Esophagus muscularis mucosa (tissue), 4 donors: Measurements from ENCODE around the gene MYCBPAP. TPM values are rescaled to one million over a fixed set of nuclear protein-coding genes. Genes with fewer than 3 reads are reported as not detected.
A peak's percentile ranks its signal among the peaks of the same experiment; 100 is the strongest.

Experiments used
- DNase-seq: peaks from one replicate; pipeline ENCODE4 v3.0.0-alpha.2; 2017; ENCODE audit errors: extremely low spot score
- H3K27ac ChIP-seq, 4 donors: fragments of 200-600 bp; sonication (generic); replicated peaks in 1 of 4; 1 replicate in 3 of 4; 2 replicates in 1 of 4; pipeline ENCODE4 v1.5.1; 2016 to 2019; ENCODE audit warnings: mild to moderate bottlenecking in 1 of 4
- H3K27me3 ChIP-seq, 4 donors: fragments of 200-600 bp; sonication (generic); one replicate each; pipeline versions ENCODE4 v1.5.1 to v1.6.0; 2016 to 2019
- H3K36me3 ChIP-seq, 4 donors: fragments of 200-600 bp; sonication (generic); one replicate each; pipeline ENCODE4 v1.5.1; 2016 to 2019
- H3K4me1 ChIP-seq, 4 donors: fragments of 200-600 bp; sonication (generic); one replicate each; pipeline ENCODE4 v1.5.1; 2016 to 2019
- H3K4me3 ChIP-seq, 4 donors: fragments of 200-600 bp; sonication (generic); 1 replicate in 2 of 4; 2 replicates in 2 of 4; pipeline ENCODE4 v1.5.1; 2016 to 2019; ENCODE audit warnings: mild to moderate bottlenecking in 4 of 4, moderate library complexity in 1 of 4
- H3K9me3 ChIP-seq, 4 donors: fragments of 200-600 bp; sonication (generic); 1 replicate in 3 of 4; 2 replicates in 1 of 4; pipeline ENCODE4 v1.5.1; 2016 to 2019
- EP300 ChIP-seq: sonication (generic); formaldehyde crosslinking; IDR thresholded peaks from one replicate; pipeline ENCODE4 v1.6.1; 2017; ENCODE audit warnings: antibody characterized with exemption
- POLR2A ChIP-seq: fragments of 450-650 bp; IDR thresholded peaks from one replicate; pipeline ENCODE4 v1.6.1; 2017; ENCODE audit warnings: antibody characterized with exemption, moderate library complexity, mild to moderate bottlenecking, low read depth
- POLR2AphosphoS5 ChIP-seq, 2 donors: sonication (generic); formaldehyde crosslinking; IDR thresholded peaks; one replicate each; pipeline ENCODE4 v1.6.1; 2017; ENCODE audit warnings: antibody characterized with exemption in 2 of 2
- WGBS: methylation state at CpG from one replicate; pipeline ENCODE4 v1.1.5; 2018; 5-methylcytosine and 5-hydroxymethylcytosine counted together
- intact Hi-C: fragments of 100-400 bp; cut with DNase I; formaldehyde crosslinking; loops from one replicate; pipeline ENCODE4 v1.15.1; 2023
- total RNA-seq, 4 donors: library from RNA; depleted of rRNA; stranded (reverse); fragments of >200 nt; gene quantifications; one replicate each; pipeline versions ENCODE4 v1.1.0 to v1.2.1, GENCODE V29; 2016
- TF ChIP-seq, protein P1 (sequence below), 3 experiments: fragments of 200-600 bp in 2 of 3; fragments of 450-650 bp in 1 of 3; sonication (generic) in 2 of 3; IDR thresholded peaks; one replicate each; pipeline ENCODE4 v1.5.1; 2017 to 2019; ENCODE audit warnings: antibody characterized with exemption in 3 of 3, mild to moderate bottlenecking in 2 of 3, moderate library complexity in 1 of 3

Gene MYCBPAP
- total RNA-seq, 4 donors from 2014 or later, result 0.33 to 1.6 (median 1.2) TPM; not detected in 1

DNA sequence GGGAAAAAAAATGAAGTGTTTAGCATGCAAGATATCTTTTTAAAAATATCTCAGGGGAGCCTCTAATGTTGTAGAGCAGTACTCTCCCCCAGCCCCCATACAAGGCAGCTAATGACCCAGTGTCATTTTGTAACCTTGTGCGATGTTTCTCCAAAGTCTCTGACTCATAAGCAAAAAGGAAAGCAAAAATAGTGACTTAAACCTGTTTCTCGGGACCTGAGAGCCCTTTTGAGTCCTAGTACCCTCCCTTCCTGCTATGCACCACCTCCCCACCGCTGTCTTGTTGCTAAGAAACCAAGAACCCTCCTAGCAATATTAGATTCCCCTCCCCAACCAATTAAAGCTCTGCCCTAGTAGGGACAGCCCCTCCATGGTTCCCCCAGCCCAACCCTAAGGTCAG is 2.8 kb downstream of the MYCBPAP start:
- no peaks in the 10 kb centered on the region for H3K27me3 ChIP-seq
- peaks cover 29 to 35% (median 31%) of the 10 kb centered on the region in 4 donors for H3K4me1 ChIP-seq
- no peaks in the 10 kb centered on the region for H3K36me3 ChIP-seq
- H3K9me3 ChIP-seq, result no peaks in the 10 kb centered on the region
- 61% methylated on average over 3 of the region's 3 CpGs for WGBS
- no peak overlapping the region for H3K4me3 ChIP-seq
- no peak for DNase-seq
- H3K27ac ChIP-seq, result no peak overlapping the region
- intact Hi-C loops, result no loop called here
- TF ChIP-seq EP300 (no peak), POLR2AphosphoS5 (IDR thresholded peaks at IDR 0.05) (no peak), POLR2A (no peak)
- TF ChIP-seq, protein P1, sequence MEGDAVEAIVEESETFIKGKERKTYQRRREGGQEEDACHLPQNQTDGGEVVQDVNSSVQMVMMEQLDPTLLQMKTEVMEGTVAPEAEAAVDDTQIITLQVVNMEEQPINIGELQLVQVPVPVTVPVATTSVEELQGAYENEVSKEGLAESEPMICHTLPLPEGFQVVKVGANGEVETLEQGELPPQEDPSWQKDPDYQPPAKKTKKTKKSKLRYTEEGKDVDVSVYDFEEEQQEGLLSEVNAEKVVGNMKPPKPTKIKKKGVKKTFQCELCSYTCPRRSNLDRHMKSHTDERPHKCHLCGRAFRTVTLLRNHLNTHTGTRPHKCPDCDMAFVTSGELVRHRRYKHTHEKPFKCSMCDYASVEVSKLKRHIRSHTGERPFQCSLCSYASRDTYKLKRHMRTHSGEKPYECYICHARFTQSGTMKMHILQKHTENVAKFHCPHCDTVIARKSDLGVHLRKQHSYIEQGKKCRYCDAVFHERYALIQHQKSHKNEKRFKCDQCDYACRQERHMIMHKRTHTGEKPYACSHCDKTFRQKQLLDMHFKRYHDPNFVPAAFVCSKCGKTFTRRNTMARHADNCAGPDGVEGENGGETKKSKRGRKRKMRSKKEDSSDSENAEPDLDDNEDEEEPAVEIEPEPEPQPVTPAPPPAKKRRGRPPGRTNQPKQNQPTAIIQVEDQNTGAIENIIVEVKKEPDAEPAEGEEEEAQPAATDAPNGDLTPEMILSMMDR (IDR thresholded peaks at IDR 0.05), result no peak

DNA sequence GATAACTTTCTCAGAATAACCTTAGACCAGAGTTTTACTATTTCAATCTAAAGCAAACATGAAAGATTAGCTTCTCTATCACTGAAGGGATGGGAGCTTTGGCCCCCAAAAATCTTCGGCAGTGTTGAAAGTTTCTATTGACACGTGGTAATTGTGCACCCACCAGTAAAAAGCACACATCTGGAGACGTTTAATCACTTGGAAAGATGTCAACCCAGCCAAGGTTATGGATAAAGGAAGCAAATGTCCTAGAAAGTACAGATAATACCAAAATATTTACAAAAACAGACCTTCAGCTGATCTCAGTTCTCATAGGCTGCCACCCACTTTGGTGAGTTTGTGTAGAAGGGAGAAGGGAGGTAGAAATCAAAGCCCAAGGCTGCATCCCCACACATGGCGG is 5.3 kb downstream of the MYCBPAP start:
- no peak for TF ChIP-seq EP300
- TF ChIP-seq, protein P1 (IDR thresholded peaks at IDR 0.05), result no peak
- no peak for TF ChIP-seq POLR2A
- Histone ChIP-seq H3K36me3 (no peaks in the 10 kb centered on the region), H3K9me3 (no peaks in the 10 kb centered on the region), H3K4me3 (no peak overlapping the region), H3K4me1 (peaks cover 21 to 26% (median 24%) of the 10 kb centered on the region in 4 donors), H3K27ac (no peak overlapping the region), H3K27me3 (no peaks in the 10 kb centered on the region)
- WGBS, result 67% methylated on average over 4 of the region's 4 CpGs
- intact Hi-C loops, result no loop called here
- no peak for DNase-seq

- Histone ChIP-seq H3K4me1 (peaks cover 13 to 22% (median 17%) of the 10 kb centered on the region in 4 donors), H3K27me3 (no peaks in the 10 kb centered on the region), H3K9me3 (no peaks in the 10 kb centered on the region), H3K4me3 (no peak overlapping the region), H3K27ac (peak overlapping the region in 1 of 4 donors; percentile 45), H3K36me3 (no peaks in the 10 kb centered on the region)
- intact Hi-C loops, result no loop called here
- TF ChIP-seq, protein P1 (IDR thresholded peaks at IDR 0.05), result no peak
- no peak for TF ChIP-seq POLR2A
- TF ChIP-seq POLR2AphosphoS5 (IDR thresholded peaks at IDR 0.05), result no peak
- no peak for TF ChIP-seq EP300
- DNase-seq, result no peak
- 82% methylated on average over 3 of the region's 3 CpGs for WGBS
These were observed 6.1 kb downstream of the MYCBPAP start for GRCh38 chr17:50514388-50514787.

DNA sequence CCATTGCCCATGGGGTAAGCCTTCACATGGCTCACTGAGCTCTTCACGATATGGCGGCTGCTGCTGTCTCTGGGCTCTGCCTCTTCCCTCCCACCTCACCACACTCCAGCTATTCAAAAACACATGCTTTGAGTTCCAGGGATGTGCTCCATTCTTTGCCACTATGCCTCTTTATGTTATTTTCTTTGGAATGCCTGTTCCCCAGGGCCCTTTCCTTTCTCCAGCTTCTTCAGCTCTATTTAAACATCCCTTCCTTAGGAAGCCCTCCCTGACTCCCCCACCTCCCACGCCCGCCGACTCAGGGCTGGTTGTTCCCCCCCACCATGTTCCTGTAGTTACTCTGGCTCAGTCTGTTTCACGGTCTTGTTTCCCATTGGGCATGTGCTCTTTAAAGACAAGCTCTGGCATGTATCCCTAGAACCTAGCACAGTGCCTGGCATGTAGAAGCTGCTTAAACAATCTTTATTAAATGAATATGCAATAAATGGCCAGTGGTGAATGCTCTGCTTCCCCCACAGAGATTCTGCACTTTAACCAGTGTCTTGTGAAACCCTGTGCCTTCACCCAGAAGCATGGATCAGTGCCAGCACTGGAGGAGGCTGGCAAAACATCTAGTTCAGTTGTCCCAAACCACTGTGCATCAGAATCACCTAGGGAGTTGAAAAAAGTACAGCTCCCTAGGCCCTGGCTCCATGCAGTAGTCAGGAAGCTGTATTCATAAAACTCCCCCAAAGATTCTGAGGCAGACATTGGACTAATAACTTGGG is 6.9 kb downstream of the MYCBPAP start:
- Histone ChIP-seq H3K4me1 (peaks cover 12 to 22% (median 16%) of the 10 kb centered on the region in 4 donors), H3K27ac (peak overlapping the region in 2 of 4 donors; percentile 26 to 45), H3K9me3 (no peaks in the 10 kb centered on the region), H3K4me3 (no peak overlapping the region), H3K27me3 (no peaks in the 10 kb centered on the region), H3K36me3 (no peaks in the 10 kb centered on the region)
- no peak for DNase-seq
- intact Hi-C loops, result no loop called here
- TF ChIP-seq EP300, result no peak
- TF ChIP-seq, protein P1 (IDR thresholded peaks at IDR 0.05), result no peak
- TF ChIP-seq POLR2AphosphoS5 (IDR thresholded peaks at IDR 0.05), result peak in 1 of 2 donors; percentile 19
- 69% methylated on average over 6 of the region's 6 CpGs for WGBS

GRCh38 chr17:50517011-50517410 is 8.8 kb downstream of the MYCBPAP start:
- H3K36me3 ChIP-seq, result no peaks in the 10 kb centered on the region
- no peak overlapping the region for H3K27ac ChIP-seq
- no peaks in the 10 kb centered on the region for H3K27me3 ChIP-seq
- H3K4me3 ChIP-seq, result no peak overlapping the region
- no peak for DNase-seq
- no peak for TF ChIP-seq EP300
- TF ChIP-seq, protein P1 (IDR thresholded peaks at IDR 0.05), result no peak
- TF ChIP-seq POLR2A, result no peak
- no peak for TF ChIP-seq POLR2AphosphoS5 (IDR thresholded peaks at IDR 0.05)
- H3K4me1 ChIP-seq, result peaks cover 11 to 18% (median 12%) of the 10 kb centered on the region in 4 donors
- WGBS, result 88% methylated on average over 4 of the region's 4 CpGs
- intact Hi-C loops, result no loop called here
- no peaks in the 10 kb centered on the region for H3K9me3 ChIP-seq
